PFSK-1 (cell line): ENCODE data around the gene RAB7A.

Experiments used
- FOXP2 ChIP-seq: optimal IDR thresholded peaks from 2 replicates; pipeline ENCODE3; 2011; ENCODE audit warnings: borderline replicate concordance, control low read depth, inconsistent platforms; ENCODE audit not compliant: insufficient read depth; ENCODE audit errors: extremely low read length, extremely low read depth
- POLR2AphosphoS5 ChIP-seq: IDR thresholded peaks from 2 replicates; pipeline ENCODE4 v1.6.1; 2012; ENCODE audit warnings: low read depth, mild to moderate bottlenecking, control low read depth, low read length, moderate library complexity
- SIN3A ChIP-seq: IDR thresholded peaks from 2 replicates; pipeline ENCODE4 v1.6.1; 2012; ENCODE audit warnings: mild to moderate bottlenecking, low read length, moderate library complexity, borderline replicate concordance; ENCODE audit not compliant: insufficient read depth
- TAF1 ChIP-seq: IDR thresholded peaks from 2 replicates; pipeline ENCODE4 v1.6.1; 2012; ENCODE audit warnings: low read length, control low read depth, borderline replicate concordance; ENCODE audit not compliant: insufficient read depth
- TF ChIP-seq, protein P1 (sequence below), 2 experiments: IDR thresholded peaks; 2 replicates each; pipeline versions ENCODE4 v1.6.1 to v1.8.0; 2011 to 2012; ENCODE audit warnings: low read depth in 2 of 2, low read length in 2 of 2, control low read depth in 1 of 2, inconsistent platforms in 1 of 2, mild to moderate bottlenecking in 1 of 2, moderate library complexity in 1 of 2; ENCODE audit not compliant: insufficient read depth in 1 of 2

The RAB7A gene

GRCh38 chr3:128706086-128706615 lies 19.8 kb upstream of the RAB7A start:
- TF ChIP-seq FOXP2 (no peak), SIN3A (no peak), TAF1 (no peak), POLR2AphosphoS5 (no peak)
- TF ChIP-seq, protein P1, sequence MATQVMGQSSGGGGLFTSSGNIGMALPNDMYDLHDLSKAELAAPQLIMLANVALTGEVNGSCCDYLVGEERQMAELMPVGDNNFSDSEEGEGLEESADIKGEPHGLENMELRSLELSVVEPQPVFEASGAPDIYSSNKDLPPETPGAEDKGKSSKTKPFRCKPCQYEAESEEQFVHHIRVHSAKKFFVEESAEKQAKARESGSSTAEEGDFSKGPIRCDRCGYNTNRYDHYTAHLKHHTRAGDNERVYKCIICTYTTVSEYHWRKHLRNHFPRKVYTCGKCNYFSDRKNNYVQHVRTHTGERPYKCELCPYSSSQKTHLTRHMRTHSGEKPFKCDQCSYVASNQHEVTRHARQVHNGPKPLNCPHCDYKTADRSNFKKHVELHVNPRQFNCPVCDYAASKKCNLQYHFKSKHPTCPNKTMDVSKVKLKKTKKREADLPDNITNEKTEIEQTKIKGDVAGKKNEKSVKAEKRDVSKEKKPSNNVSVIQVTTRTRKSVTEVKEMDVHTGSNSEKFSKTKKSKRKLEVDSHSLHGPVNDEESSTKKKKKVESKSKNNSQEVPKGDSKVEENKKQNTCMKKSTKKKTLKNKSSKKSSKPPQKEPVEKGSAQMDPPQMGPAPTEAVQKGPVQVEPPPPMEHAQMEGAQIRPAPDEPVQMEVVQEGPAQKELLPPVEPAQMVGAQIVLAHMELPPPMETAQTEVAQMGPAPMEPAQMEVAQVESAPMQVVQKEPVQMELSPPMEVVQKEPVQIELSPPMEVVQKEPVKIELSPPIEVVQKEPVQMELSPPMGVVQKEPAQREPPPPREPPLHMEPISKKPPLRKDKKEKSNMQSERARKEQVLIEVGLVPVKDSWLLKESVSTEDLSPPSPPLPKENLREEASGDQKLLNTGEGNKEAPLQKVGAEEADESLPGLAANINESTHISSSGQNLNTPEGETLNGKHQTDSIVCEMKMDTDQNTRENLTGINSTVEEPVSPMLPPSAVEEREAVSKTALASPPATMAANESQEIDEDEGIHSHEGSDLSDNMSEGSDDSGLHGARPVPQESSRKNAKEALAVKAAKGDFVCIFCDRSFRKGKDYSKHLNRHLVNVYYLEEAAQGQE (IDR thresholded peaks at IDR 0.05; ENCODE audit: insufficient read depth in 1 of 2, low read depth in 2 of 2, low read length in 2 of 2) = no peak

DNA sequence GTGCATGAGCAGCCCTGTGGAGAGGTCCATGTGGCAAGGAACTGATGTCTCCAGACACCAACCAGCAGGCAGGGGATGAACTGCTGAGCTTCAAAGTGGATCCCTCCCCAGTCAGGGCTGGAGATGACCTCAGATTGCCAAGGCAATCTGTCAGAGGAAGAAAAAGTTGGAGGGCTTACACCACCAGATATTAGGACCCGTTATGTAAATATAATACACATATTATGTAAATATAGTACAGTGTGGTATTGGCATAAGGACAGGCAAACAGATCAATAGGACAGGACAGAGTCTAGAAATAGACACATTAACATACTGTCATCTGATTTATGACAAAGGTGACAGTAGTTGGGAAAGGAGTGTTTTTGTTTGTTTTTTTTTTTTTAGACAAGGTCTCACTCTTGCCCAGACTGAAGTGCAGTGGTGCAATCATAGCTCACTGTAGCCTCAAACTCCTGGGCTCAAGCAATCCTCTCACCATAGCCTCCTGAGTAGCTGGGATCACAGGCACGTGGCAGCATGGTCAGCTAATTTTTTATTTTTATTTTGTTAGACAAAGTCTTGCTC lies 18.0 kb upstream of the RAB7A start:
- TF ChIP-seq SIN3A (no peak), TAF1 (no peak), FOXP2 (no peak), POLR2AphosphoS5 (no peak)
- TF ChIP-seq, protein P1 (IDR thresholded peaks at IDR 0.05; ENCODE audit: insufficient read depth in 1 of 2, low read depth in 2 of 2, low read length in 2 of 2) = no peak

GRCh38 chr3:128709038-128709437 lies 16.9 kb upstream of the RAB7A start:
- TF ChIP-seq FOXP2 (no peak), POLR2AphosphoS5 (no peak), TAF1 (no peak), SIN3A (no peak)
- TF ChIP-seq, protein P1 (IDR thresholded peaks at IDR 0.05; ENCODE audit: insufficient read depth in 1 of 2, low read depth in 2 of 2, low read length in 2 of 2) = no peak

GRCh38 chr3:128709506-128710210 lies 16.3 kb upstream of the RAB7A start:
- TF ChIP-seq TAF1 = no peak
- TF ChIP-seq SIN3A = no peak
- no peak for TF ChIP-seq POLR2AphosphoS5
- no peak for TF ChIP-seq FOXP2
- TF ChIP-seq, protein P1 (IDR thresholded peaks at IDR 0.05; ENCODE audit: insufficient read depth in 1 of 2, low read depth in 2 of 2, low read length in 2 of 2) = no peak
